HG02763 (cell line): Measurements from ENCODE around the gene GMCL2.

Experiments
- ATAC-seq: cut with Tn5 transposase; IDR thresholded peaks from one replicate; pipeline ENCODE4 v1.9.1; 2021; ENCODE audit warnings: mild to moderate bottlenecking, moderate library complexity; ENCODE audit not compliant: unreplicated experiment

GMCL2 gene

DNA sequence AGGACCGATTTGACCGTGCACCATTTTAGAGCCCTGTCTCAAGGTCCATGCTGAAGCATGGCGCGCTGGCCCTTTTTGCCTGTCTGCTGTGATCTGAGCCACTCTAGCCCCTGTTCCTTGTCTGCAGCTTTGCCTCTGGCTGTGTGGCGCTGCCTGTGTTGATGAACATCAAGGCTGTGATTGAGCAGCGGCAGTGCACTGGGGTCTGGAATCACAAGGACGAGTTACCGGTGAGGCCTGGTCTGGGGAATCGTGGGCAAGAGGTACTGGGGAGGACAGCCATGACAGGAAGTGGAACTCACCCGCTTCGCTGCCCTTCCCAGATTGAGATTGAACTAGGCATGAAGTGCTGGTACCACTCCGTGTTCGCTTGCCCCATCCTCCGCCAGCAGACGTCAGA, 39.8 kb downstream of the GMCL2 start:
- no peak for ATAC-seq

GRCh38 chr5:178145965-178146820, 41.0 kb downstream of the GMCL2 start:
- no peak for ATAC-seq

DNA sequence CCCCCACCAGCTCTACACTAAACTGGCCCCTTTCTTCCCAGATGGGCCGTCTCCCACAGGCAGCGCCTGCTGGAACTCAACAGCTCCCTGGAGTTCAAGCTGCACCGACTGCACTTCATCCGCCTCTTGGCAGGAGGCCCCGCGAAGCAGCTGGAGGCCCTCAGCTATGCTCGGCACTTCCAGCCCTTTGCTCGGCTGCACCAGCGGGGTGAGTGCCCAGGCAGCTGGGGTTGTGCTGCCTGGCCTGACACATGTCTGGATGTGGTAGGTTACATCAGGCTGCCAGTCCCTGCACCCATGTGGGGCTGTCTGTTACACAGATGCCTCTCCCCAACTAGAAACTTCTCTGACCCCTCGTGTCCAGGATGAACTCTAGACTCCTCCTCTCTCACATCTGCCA, 43.3 kb downstream of the GMCL2 start:
- ATAC-seq: no peak

GRCh38 chr5:178143246-178143645, 43.9 kb downstream of the GMCL2 start:
- no peak for ATAC-seq

- no peak for ATAC-seq
Measured at GRCh38 chr5:178142642-178143041, 44.5 kb downstream of the GMCL2 start.

- ATAC-seq: no peak
Measured at GRCh38 chr5:178141550-178141949, 45.6 kb downstream of the GMCL2 start.

- ATAC-seq: no peak
Measured at GRCh38 chr5:178137991-178138390, 49.2 kb downstream of the GMCL2 start.

DNA sequence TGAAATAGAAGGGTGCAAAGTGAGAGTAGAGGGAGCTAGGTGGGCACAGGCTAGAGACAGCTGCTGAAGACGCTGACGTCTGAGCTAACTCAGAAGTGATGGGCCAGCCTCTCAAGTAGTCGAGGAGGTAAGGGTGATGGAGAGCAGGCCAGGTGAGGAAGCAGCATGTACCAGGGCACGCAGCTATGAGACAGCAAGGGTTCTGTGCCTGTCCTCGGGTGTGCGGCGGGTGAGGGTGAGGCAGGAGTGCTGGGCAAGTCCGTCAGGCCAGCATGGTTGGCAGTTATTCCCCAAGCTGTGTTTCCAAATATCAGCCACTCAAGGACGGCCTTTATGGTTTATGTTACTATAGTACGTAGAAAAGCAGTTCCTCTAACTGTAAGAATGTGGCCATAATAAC, 50.2 kb downstream of the GMCL2 start:
- ATAC-seq: no peak
